GM12801 (cell line): ENCODE data around the gene BARHL1.

Experiments used
- CTCF ChIP-seq: IDR thresholded peaks from one replicate; pipeline ENCODE4 v1.5.1; 2011; ENCODE audit warnings: control low read depth; ENCODE audit not compliant: insufficient read length; ENCODE audit errors: extremely low read depth

The BARHL1 gene

GRCh38 chr9:132584601-132585560 is 2.5 kb downstream of the BARHL1 start:
- no peak for TF ChIP-seq CTCF

GRCh38 chr9:132585954-132586829 is 3.8 kb downstream of the BARHL1 start:
- no peak for TF ChIP-seq CTCF

GRCh38 chr9:132586830-132587591 is 4.6 kb downstream of the BARHL1 start:
- TF ChIP-seq CTCF: no peak

GRCh38 chr9:132587592-132587955 is 5.2 kb downstream of the BARHL1 start:
- TF ChIP-seq CTCF: no peak

- TF ChIP-seq CTCF: no peak
Observed at GRCh38 chr9:132588098-132588497, 5.7 kb downstream of the BARHL1 start.

GRCh38 chr9:132588501-132589147 is 6.2 kb downstream of the BARHL1 start:
- no peak for TF ChIP-seq CTCF
